Keratinocyte (primary cell): ENCODE data around the gene OR6C4.

Experiments
- EZH2 ChIP-seq: IDR thresholded peaks from one replicate; pipeline ENCODE4 v1.6.1; 2012; ENCODE audit warnings: inconsistent platforms, mild to moderate bottlenecking, low read length, moderate library complexity
- TF ChIP-seq, protein P1 (sequence below), 3 experiments: IDR thresholded peaks in 1 of 3; conservative IDR thresholded peaks in 1 of 3; optimal IDR thresholded peaks in 1 of 3; 2 replicates in 2 of 3; 3 replicates in 1 of 3; pipeline versions ENCODE3 to v1.5.1; 2011; ENCODE audit warnings: low read length in 3 of 3, mild to moderate bottlenecking in 3 of 3, moderate library complexity in 2 of 3, control low read depth in 1 of 3, inconsistent platforms in 1 of 3; ENCODE audit not compliant: insufficient read depth in 2 of 3; ENCODE audit errors: extremely low read depth in 1 of 3

DNA sequence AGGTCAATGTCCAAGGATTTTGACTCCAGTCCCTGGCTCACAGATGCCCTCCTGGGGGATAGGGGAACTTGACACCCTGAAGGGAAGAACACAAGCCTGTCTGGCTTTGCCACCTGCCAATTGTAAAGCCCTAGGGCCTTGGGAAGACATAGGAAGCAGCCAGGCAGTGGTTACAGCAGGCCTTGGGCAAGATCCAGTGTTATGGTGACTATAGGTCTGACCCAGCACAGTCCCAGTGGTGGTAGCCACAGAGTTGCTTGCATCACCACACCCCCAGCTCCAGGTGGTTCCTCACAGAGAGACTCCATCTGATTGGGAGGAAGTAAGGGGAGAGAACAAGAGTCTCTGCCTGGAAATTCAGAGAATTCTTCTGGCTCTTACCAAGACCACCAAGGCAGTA is 33.0 kb upstream of the OR6C4 start:
- TF ChIP-seq, protein P1, sequence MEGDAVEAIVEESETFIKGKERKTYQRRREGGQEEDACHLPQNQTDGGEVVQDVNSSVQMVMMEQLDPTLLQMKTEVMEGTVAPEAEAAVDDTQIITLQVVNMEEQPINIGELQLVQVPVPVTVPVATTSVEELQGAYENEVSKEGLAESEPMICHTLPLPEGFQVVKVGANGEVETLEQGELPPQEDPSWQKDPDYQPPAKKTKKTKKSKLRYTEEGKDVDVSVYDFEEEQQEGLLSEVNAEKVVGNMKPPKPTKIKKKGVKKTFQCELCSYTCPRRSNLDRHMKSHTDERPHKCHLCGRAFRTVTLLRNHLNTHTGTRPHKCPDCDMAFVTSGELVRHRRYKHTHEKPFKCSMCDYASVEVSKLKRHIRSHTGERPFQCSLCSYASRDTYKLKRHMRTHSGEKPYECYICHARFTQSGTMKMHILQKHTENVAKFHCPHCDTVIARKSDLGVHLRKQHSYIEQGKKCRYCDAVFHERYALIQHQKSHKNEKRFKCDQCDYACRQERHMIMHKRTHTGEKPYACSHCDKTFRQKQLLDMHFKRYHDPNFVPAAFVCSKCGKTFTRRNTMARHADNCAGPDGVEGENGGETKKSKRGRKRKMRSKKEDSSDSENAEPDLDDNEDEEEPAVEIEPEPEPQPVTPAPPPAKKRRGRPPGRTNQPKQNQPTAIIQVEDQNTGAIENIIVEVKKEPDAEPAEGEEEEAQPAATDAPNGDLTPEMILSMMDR (optimal IDR thresholded peaks at IDR 0.05 in 1 of 3, IDR thresholded peaks at IDR 0.05 in 1 of 3, conservative IDR thresholded peaks at IDR 0.05 in 1 of 3; ENCODE audit: extremely low read depth in 1 of 3, insufficient read depth in 2 of 3, low read length in 3 of 3) = no peak
- no peak for TF ChIP-seq EZH2
